SH-SY5Y (cell line): Measurements from ENCODE around the gene USP6NL.

Experiments used
- GATA2 ChIP-seq: IDR thresholded peaks from 2 replicates; pipeline ENCODE4 v1.6.1; 2011; ENCODE audit warnings: mild to moderate bottlenecking, low read depth, low read length
- GATA3 ChIP-seq: IDR thresholded peaks from 2 replicates; pipeline ENCODE4 v1.6.1; 2011; ENCODE audit warnings: low read depth, mild to moderate bottlenecking, low read length, moderate library complexity

Gene USP6NL

DNA sequence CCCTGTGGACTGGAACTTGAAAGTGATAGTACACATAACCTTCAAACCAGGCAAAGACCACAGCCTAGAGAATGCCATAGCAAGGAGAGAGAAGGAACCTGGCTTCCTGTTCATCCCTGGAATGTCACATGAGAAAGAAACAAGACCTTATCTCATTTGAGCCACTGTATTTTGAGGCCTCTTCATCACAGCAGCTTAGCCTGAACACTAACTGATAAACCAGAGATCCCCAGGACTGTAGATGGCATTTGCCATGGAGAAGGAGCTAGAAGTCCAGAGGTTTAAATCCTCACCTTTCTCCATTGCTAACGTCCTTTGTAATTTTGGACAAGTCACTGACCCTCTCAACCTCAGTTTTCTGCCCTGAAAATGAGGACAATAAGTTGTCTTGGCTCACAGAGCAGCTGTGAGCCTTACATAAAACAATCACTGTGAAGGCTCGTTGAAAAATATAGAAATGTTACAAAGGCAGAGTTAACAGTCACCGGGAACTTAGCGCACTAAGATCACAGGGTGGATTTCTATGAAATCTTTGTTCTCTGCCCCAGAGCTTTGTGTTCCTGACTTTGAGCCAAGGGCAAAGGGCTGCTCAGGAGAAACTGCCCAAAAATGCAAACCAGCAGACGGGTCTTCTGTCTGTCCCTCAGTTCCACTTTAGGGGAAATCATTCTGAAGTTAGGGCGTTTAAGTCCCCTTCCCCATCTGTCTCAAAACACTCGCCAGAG, 197.0 kb downstream of the USP6NL start:
- TF ChIP-seq GATA3: no peak
- no peak for TF ChIP-seq GATA2

DNA sequence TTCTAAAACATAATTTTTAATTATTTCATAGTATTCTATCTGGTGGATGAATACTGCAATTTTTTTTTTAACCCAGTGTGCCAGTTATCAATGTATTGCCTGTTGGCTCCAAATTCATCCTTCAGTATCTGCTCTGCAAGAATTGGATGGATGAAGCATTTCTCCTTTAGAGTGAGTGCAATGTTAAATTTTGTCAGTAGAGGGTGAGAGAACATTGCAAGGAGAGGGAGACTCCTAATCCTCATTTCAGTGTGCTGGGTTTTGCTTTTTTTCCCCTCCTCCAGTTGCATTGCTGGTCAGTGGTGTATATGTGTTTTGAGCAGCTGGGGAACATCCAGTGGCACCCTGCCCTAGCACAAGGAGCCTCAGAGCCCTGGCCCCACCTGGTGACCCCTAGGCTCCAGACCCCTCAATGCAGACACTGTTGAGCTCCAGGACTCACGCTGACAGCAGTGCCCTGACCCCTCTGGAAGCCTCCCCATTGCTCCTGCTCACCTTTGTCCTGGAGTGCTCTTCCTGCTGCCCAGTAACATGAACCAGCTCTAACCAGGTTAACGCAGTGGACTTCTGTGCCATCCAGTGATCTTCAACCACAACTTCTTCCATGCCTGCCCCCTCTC, 199.4 kb downstream of the USP6NL start:
- TF ChIP-seq GATA3: no peak
- TF ChIP-seq GATA2: no peak

DNA sequence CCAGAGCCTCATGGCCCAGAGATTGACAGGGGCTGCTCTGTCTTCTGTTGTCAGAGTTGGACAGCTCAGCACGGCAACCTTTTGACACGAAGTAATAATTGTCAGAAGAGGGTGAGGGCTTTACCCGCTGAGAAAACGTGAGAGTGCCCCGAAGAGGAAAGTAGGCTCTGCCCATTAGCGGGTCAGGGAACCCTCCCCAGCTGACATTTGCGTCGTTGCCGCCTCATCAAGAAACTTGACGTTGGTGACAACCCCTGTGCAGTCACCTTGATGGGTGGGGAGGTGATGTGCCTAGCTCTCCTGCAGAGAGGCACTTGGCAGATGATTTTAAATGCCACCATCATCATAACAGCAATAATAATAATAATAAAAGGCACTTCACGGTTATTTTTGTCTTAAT, 202.1 kb downstream of the USP6NL start:
- TF ChIP-seq GATA2: no peak
- no peak for TF ChIP-seq GATA3

DNA sequence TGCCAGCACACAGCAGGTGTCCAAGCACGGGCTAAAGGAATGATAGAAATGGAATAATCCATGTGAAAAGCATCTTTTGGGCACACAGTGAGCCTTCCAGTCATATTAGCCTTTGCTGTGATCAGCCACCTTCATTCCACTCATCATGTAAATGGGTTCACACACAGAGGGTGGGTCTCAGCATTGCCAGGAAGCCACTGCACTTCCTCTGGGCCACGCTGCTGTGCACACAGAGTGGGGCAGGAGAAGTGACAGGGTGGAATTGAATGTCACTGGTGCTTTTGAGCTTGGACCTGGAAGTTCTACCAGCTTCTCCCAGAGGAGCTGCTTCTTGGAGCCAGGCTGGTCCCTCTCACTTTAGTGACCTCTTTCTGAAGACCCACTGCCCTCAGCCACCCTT, 203.5 kb downstream of the USP6NL start:
- TF ChIP-seq GATA2: no peak
- TF ChIP-seq GATA3: no peak

DNA sequence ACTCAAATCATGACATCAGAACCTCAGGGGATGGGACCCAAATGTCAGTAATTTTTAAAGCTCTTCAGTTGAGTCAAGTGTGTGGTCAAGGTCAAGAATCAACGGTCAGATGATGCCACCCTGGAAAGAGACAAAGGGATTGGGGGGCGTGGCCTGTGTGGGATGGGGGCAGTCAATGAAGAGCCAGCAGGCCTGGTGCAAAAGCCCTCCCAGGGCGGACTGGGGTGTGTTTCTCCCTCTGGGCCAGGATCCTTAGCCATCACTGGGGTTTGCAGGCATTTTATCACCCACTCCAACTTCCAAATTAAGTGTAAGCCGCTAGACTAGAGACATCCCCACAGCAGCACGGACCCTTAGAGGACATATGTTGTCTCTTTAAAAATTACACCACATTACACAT, 204.7 kb downstream of the USP6NL start:
- TF ChIP-seq GATA2 (no peak), GATA3 (no peak)

DNA sequence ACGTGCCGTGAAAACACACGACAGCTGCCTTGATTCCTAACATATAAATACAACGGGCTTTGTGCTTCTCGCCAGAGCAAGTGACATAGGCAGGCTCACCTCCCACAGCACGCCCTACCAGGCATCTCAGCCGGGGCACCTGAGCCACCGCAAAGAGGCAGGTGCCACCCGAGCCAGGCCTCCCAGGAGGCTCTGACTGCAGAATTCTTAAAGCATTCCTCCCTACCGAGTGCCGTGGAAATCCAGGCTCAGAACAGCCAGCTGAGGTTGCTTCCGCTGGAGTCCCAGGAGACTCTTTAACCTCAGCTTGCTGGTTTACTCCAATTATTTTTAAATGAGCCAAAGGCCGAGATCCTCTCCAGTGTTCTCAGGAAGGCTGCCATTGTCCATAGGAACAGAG, 206.5 kb downstream of the USP6NL start:
- TF ChIP-seq GATA3: no peak
- no peak for TF ChIP-seq GATA2
